SK-MEL-5 (cell line): Measurements from ENCODE around the gene TTC28. TPM values are rescaled to one million over a fixed set of nuclear protein-coding genes. Genes with fewer than 3 reads are reported as not detected.

ENCODE experiments used
- DNase-seq: peaks from one replicate; pipeline ENCODE4 v3.0.0-alpha.2; 2016; ENCODE audit warnings: low read depth, low spot score
- in situ Hi-C: cut with HindIII; loops from 2 replicates; pipeline ENCODE4 v1.10.0; 2016; ENCODE audit warnings: low sequenced_read_pairs, high pct_unique_total_duplicates, low pct_unique_long_range_greater_than_20kb
- total RNA-seq: library from RNA; depleted of rRNA; stranded (reverse); fragments of >200 nt; shearing (Covaris generic); gene quantifications from 2 replicates; pipeline ENCODE4 v1.2.3, GENCODE V29; 2014

The TTC28 gene
- total RNA-seq, 1 experiment from 2014 or later = 5.8 TPM

- DNase-seq = peak; percentile 48
- in situ Hi-C loops = no loop called here
Observed at GRCh38 chr22:28442264-28442710, 237.4 kb downstream of the TTC28 start.

GRCh38 chr22:28441720-28442263, 237.8 kb downstream of the TTC28 start:
- DNase-seq = no peak
- in situ Hi-C loops = no loop called here

GRCh38 chr22:28440592-28441390, 238.8 kb downstream of the TTC28 start:
- peak; percentile 35 for DNase-seq
- in situ Hi-C loops = no loop called here

GRCh38 chr22:28438183-28438768, 241.4 kb downstream of the TTC28 start:
- no peak for DNase-seq
- in situ Hi-C loops = no loop called here

GRCh38 chr22:28435982-28436381, 243.7 kb downstream of the TTC28 start:
- no peak for DNase-seq
- in situ Hi-C loops = no loop called here

GRCh38 chr22:28435140-28435768, 244.4 kb downstream of the TTC28 start:
- in situ Hi-C loops = no loop called here
- no peak for DNase-seq

- DNase-seq = no peak
- in situ Hi-C loops = no loop called here
Observed at GRCh38 chr22:28430466-28431025, 249.1 kb downstream of the TTC28 start.

- in situ Hi-C loops = no loop called here
- DNase-seq = peak; percentile 57
Observed at GRCh38 chr22:28429711-28430110, 249.9 kb downstream of the TTC28 start.

GRCh38 chr22:28428271-28428670, 251.4 kb downstream of the TTC28 start:
- DNase-seq = no peak
- in situ Hi-C loops = no loop called here

GRCh38 chr22:28426346-28427132, 253.1 kb downstream of the TTC28 start:
- DNase-seq = no peak
- in situ Hi-C loops = no loop called here

- no peak for DNase-seq
- in situ Hi-C loops = no loop called here
Observed at GRCh38 chr22:28425211-28425610, 254.4 kb downstream of the TTC28 start.

GRCh38 chr22:28424427-28425080, 255.1 kb downstream of the TTC28 start:
- DNase-seq = no peak

GRCh38 chr22:28419919-28420318, 259.7 kb downstream of the TTC28 start:
- in situ Hi-C loops = loop anchor here (25.0 kb wide), 1 partner anchor 108 kb away; no protein-coding TSS in a partner anchor
- no peak for DNase-seq

More at GRCh38 chr22:28424427-28425080, 255.1 kb downstream of the TTC28 start:
- in situ Hi-C loops = loop anchor here (25.0 kb wide), 1 partner anchor 112 kb away; no protein-coding TSS in a partner anchor

- no peak for DNase-seq
- in situ Hi-C loops = loop anchor here (25.0 kb wide), 1 partner anchor 106 kb away; no protein-coding TSS in a partner anchor
Observed at GRCh38 chr22:28418008-28418407, 261.6 kb downstream of the TTC28 start.

- DNase-seq = no peak
- in situ Hi-C loops = loop anchor here (25.0 kb wide), 1 partner anchor 105 kb away; no protein-coding TSS in a partner anchor
Observed at GRCh38 chr22:28417431-28417830, 262.2 kb downstream of the TTC28 start.

- DNase-seq = no peak
- in situ Hi-C loops = loop anchor here (25.0 kb wide), 1 partner anchor 103 kb away; no protein-coding TSS in a partner anchor
Observed at GRCh38 chr22:28414913-28415312, 264.7 kb downstream of the TTC28 start.
